ENCODE results near the gene GANC. TPM values are rescaled to one million over a fixed set of nuclear protein-coding genes. Genes with fewer than 3 reads are reported as not detected.

Gene GANC
- total RNA-seq, 4 donors from 2014 or later: 13.6 to 53.0 (median 20.2) TPM

- DNase-seq (ENCODE audit: low spot score) (no peak), ATAC-seq (ENCODE audit: low FRiP score) (no peak)
- TF ChIP-seq CTCF (IDR thresholded peaks at IDR 0.05): no peak
Measured at GRCh38 chr15:42345504-42345903, 72.5 kb downstream of the GANC start.

GRCh38 chr15:42348083-42348482, 75.1 kb downstream of the GANC start:
- ATAC-seq (ENCODE audit: low FRiP score) (no peak), DNase-seq (ENCODE audit: low spot score) (no peak)
- no peak for TF ChIP-seq CTCF (IDR thresholded peaks at IDR 0.05)

- ATAC-seq (ENCODE audit: low FRiP score) (no peak), DNase-seq (ENCODE audit: low spot score) (no peak)
- no peak for TF ChIP-seq CTCF (IDR thresholded peaks at IDR 0.05)
Measured at GRCh38 chr15:42349186-42349585, 76.2 kb downstream of the GANC start.

GRCh38 chr15:42352401-42352800, 79.4 kb downstream of the GANC start:
- no peak for TF ChIP-seq CTCF (IDR thresholded peaks at IDR 0.05)
- DNase-seq (ENCODE audit: low spot score) (no peak), ATAC-seq (ENCODE audit: low FRiP score) (peak; percentile 93)

GRCh38 chr15:42353061-42353460, 80.1 kb downstream of the GANC start:
- DNase-seq (ENCODE audit: low spot score) (no peak), ATAC-seq (ENCODE audit: low FRiP score) (no peak)
- no peak for TF ChIP-seq CTCF (IDR thresholded peaks at IDR 0.05)

- no peak for TF ChIP-seq CTCF (IDR thresholded peaks at IDR 0.05)
- no peak for ATAC-seq (ENCODE audit: low FRiP score)
Measured at GRCh38 chr15:42354824-42355223, 81.8 kb downstream of the GANC start.

GRCh38 chr15:42355291-42355690, 82.3 kb downstream of the GANC start:
- ATAC-seq (ENCODE audit: low FRiP score) (no peak), DNase-seq (ENCODE audit: low spot score) (no peak)
- no peak for TF ChIP-seq CTCF (IDR thresholded peaks at IDR 0.05)

More at GRCh38 chr15:42354824-42355223, 81.8 kb downstream of the GANC start:
- no peak for DNase-seq (ENCODE audit: low spot score)

Data from omental fat pad (tissue), 4 donors.